ENCODE results near the gene DNAH1.

GRCh38 chr3:52331906-52332305, 15.8 kb downstream of the DNAH1 start:
- no peak for TF ChIP-seq CTCF (IDR thresholded peaks at IDR 0.05 in 8 of 11, conservative IDR thresholded peaks at IDR 0.05 in 3 of 11)
- TF ChIP-seq POLR2A (IDR thresholded peaks at IDR 0.05) = no peak
- TF ChIP-seq POLR2AphosphoS5 (IDR thresholded peaks at IDR 0.05) = no peak
